H1 (cell line): ENCODE results near the gene SIGLEC14. TPM values are rescaled to one million over a fixed set of nuclear protein-coding genes. Genes with fewer than 3 reads are reported as not detected.

Experiments used
- CTCF ChIA-PET: fragments of 300-600 bp; sonication (Branson Sonifier 250); formaldehyde crosslinking; loops from one replicate; lab custom pipeline; 2021; ENCODE audit not compliant: partially characterized antibody; lab: Charles Lee
- POLR2A ChIA-PET: fragments of 300-600 bp; sonication (Branson Sonifier 250); formaldehyde crosslinking; loops from one replicate; lab custom pipeline; 2021; ENCODE audit warnings: inconsistent platforms; ENCODE audit not compliant: partially characterized antibody; lab: Charles Lee
- DNase-seq, 2 experiments: peaks; one replicate each; pipeline versions ENCODE4 v3.0.0 to v3.0.0-alpha.2; 2010 to 2022; ENCODE audit warnings: low spot score in 2 of 2, low read depth in 1 of 2, mixed read lengths in 1 of 2
- FAIRE-seq: peaks from 2 replicates; lab custom pipeline; 2011; peaks lifted over from hg19 to GRCh38; lab: Jason Lieb, UNC
- H2AFZ ChIP-seq: 2 replicates; pipeline ENCODE4 v1.8.1; 2012; ENCODE audit warnings: low read length, inconsistent platforms
- H2AK5ac ChIP-seq: 2 replicates; pipeline ENCODE4 v1.6.1; 2013; ENCODE audit warnings: low read depth, low read length
- H2BK120ac ChIP-seq: replicated peaks from 2 replicates; pipeline ENCODE3; 2013; ENCODE audit warnings: low read depth, low read length, inconsistent platforms
- H2BK12ac ChIP-seq: 2 replicates; pipeline ENCODE4 v1.6.1; 2013; ENCODE audit warnings: low read depth, low read length
- H2BK15ac ChIP-seq: 2 replicates; pipeline ENCODE4 v1.6.1; 2013; ENCODE audit warnings: low read length
- H2BK20ac ChIP-seq: 2 replicates; pipeline ENCODE4 v1.6.1; 2013; ENCODE audit warnings: low read length
- H2BK5ac ChIP-seq: 2 replicates; pipeline ENCODE4 v1.6.1; 2013; ENCODE audit warnings: low read depth, low read length
- H3K14ac ChIP-seq: 2 replicates; pipeline ENCODE4 v1.6.1; 2013; ENCODE audit warnings: inconsistent platforms; ENCODE audit not compliant: insufficient read length
- H3K18ac ChIP-seq: 2 replicates; pipeline ENCODE4 v1.6.1; 2013; ENCODE audit warnings: low read length; ENCODE audit errors: extremely low read depth
- H3K23ac ChIP-seq: 2 replicates; pipeline ENCODE4 v1.6.1; 2013; ENCODE audit warnings: inconsistent platforms; ENCODE audit not compliant: insufficient read length
- H3K23me2 ChIP-seq: 2 replicates; pipeline ENCODE4 v1.6.1; 2013; ENCODE audit warnings: low read depth, low read length
- H3K27ac ChIP-seq: 2 replicates; pipeline ENCODE4 v1.6.1; 2011; ENCODE audit warnings: low read depth, low read length, inconsistent platforms
- H3K27me3 ChIP-seq, 4 experiments: replicated peaks in 1 of 4; 1 replicate in 1 of 4; 2 replicates in 3 of 4; pipeline versions ENCODE4 v1.6.1 to v1.8.1; 2011 to 2013; ENCODE audit warnings: low read length in 3 of 4, mild to moderate bottlenecking in 3 of 4, inconsistent platforms in 2 of 4, mixed read lengths in 2 of 4, moderate library complexity in 1 of 4; ENCODE audit not compliant: control insufficient read depth in 3 of 4, insufficient read depth in 3 of 4; ENCODE audit errors: extremely low read depth in 1 of 4
- H3K36me3 ChIP-seq, 4 experiments: 2 replicates each; pipeline versions ENCODE4 v1.6.1 to v1.8.1; 2011 to 2013; ENCODE audit warnings: mild to moderate bottlenecking in 4 of 4, low read length in 3 of 4, moderate library complexity in 2 of 4, control low read depth in 1 of 4, inconsistent platforms in 1 of 4; ENCODE audit not compliant: insufficient read depth in 4 of 4, control insufficient read depth in 2 of 4
- H3K4ac ChIP-seq: replicated peaks from 2 replicates; pipeline ENCODE3; 2013; ENCODE audit warnings: low read length, low read depth, mixed read lengths, inconsistent platforms; ENCODE audit not compliant: insufficient read length
- H3K4me1 ChIP-seq, 4 experiments: replicated peaks in 1 of 4; 1 replicate in 1 of 4; 2 replicates in 3 of 4; pipeline versions ENCODE4 v1.6.1 to v1.8.1; 2011 to 2013; ENCODE audit warnings: low read length in 3 of 4, inconsistent platforms in 2 of 4, mixed read lengths in 1 of 4; ENCODE audit not compliant: insufficient read depth in 4 of 4, control insufficient read depth in 3 of 4
- H3K4me2 ChIP-seq, 2 experiments: 2 replicates each; pipeline versions ENCODE4 v1.6.1 to v1.8.1; 2011 to 2013; ENCODE audit warnings: low read depth in 2 of 2, low read length in 2 of 2, control low read depth in 1 of 2, inconsistent platforms in 1 of 2, mild to moderate bottlenecking in 1 of 2; ENCODE audit not compliant: insufficient read depth in 1 of 2
- H3K4me3 ChIP-seq, 4 experiments: fragments of 200-600, 300-600 bp in 1 of 4; sonication (generic), shearing (Covaris generic), sonication (Bioruptor Twin) in 1 of 4; 2 replicates each; pipeline versions ENCODE4 v1.5.1 to v1.8.1; 2011 to 2016; ENCODE audit warnings: low read length in 4 of 4, low read depth in 3 of 4, control low read depth in 2 of 4, inconsistent platforms in 2 of 4, mild to moderate bottlenecking in 2 of 4, mixed read lengths in 1 of 4, moderate library complexity in 1 of 4; ENCODE audit not compliant: insufficient read depth in 2 of 4; ENCODE audit errors: extremely low read depth in 1 of 4
- H3K56ac ChIP-seq: replicated peaks from 2 replicates; pipeline ENCODE3; 2013; ENCODE audit warnings: low read depth, mild to moderate bottlenecking, mixed read lengths, low read length, inconsistent platforms; ENCODE audit not compliant: insufficient read length
- H3K79me1 ChIP-seq: 2 replicates; pipeline ENCODE4 v1.6.1; 2013; ENCODE audit warnings: low read depth, low read length, control low read depth
- H3K79me2 ChIP-seq, 2 experiments: 2 replicates each; pipeline versions ENCODE4 v1.6.1 to v1.8.1; 2012 to 2013; ENCODE audit warnings: low read length in 2 of 2, mild to moderate bottlenecking in 2 of 2, inconsistent platforms in 1 of 2; ENCODE audit not compliant: insufficient read depth in 2 of 2, control insufficient read depth in 1 of 2
- H3K9ac ChIP-seq, 4 experiments: replicated peaks in 1 of 4; 1 replicate in 1 of 4; 2 replicates in 3 of 4; pipeline versions ENCODE4 v1.6.1 to v1.8.1; 2011 to 2013; ENCODE audit warnings: low read depth in 3 of 4, low read length in 3 of 4, control low read depth in 2 of 4, mild to moderate bottlenecking in 2 of 4, moderate library complexity in 2 of 4, inconsistent platforms in 1 of 4; ENCODE audit errors: extremely low read depth in 1 of 4
- H3K9me3 ChIP-seq, 2 experiments: 2 replicates each; pipeline versions ENCODE4 v1.6.1 to v1.8.1; 2012 to 2013; ENCODE audit warnings: mild to moderate bottlenecking in 2 of 2, moderate library complexity in 2 of 2, control low read depth in 1 of 2, inconsistent platforms in 1 of 2, low read depth in 1 of 2, low read length in 1 of 2, mixed read lengths in 1 of 2; ENCODE audit not compliant: insufficient read depth in 2 of 2
- H4K20me1 ChIP-seq, 2 experiments: replicated peaks in 1 of 2; 2 replicates each; pipeline versions ENCODE3 to v1.8.1; 2011 to 2013; ENCODE audit warnings: inconsistent platforms in 2 of 2, low read length in 2 of 2, mild to moderate bottlenecking in 1 of 2; ENCODE audit not compliant: insufficient read depth in 2 of 2, control insufficient read depth in 1 of 2
- H4K5ac ChIP-seq: 2 replicates; pipeline ENCODE4 v1.6.1; 2013; ENCODE audit warnings: low read length, low read depth, mixed read lengths, inconsistent platforms; ENCODE audit not compliant: insufficient read length
- H4K8ac ChIP-seq: 2 replicates; pipeline ENCODE4 v1.8.0; 2013; ENCODE audit warnings: mild to moderate bottlenecking, moderate library complexity, low read length, inconsistent platforms; ENCODE audit not compliant: insufficient read depth; ENCODE audit errors: extremely low read depth
- H4K91ac ChIP-seq: replicated peaks from 2 replicates; pipeline ENCODE3; 2013; ENCODE audit warnings: low read length, mixed read lengths, inconsistent platforms; ENCODE audit not compliant: insufficient read length
- CREB1 ChIP-seq: IDR thresholded peaks from 2 replicates; pipeline ENCODE4 v1.6.1; 2012; ENCODE audit warnings: inconsistent platforms
- EGR1 ChIP-seq: IDR thresholded peaks from 2 replicates; pipeline ENCODE4 v1.6.1; 2011; ENCODE audit warnings: low read depth, low read length, borderline replicate concordance
- GTF2F1 ChIP-seq: IDR thresholded peaks from 2 replicates; pipeline ENCODE4 v1.6.1; 2012; ENCODE audit warnings: low read depth, low read length, improper control_type of control experiment, borderline replicate concordance
- HDAC2 ChIP-seq, 2 experiments: fragments of 300-600 bp in 1 of 2; sonication (generic) in 1 of 2; IDR thresholded peaks; 2 replicates each; pipeline ENCODE4 v1.6.1; 2011 to 2012; ENCODE audit warnings: low read depth in 2 of 2, low read length in 2 of 2, mild to moderate bottlenecking in 2 of 2, moderate library complexity in 2 of 2, borderline replicate concordance in 1 of 2, inconsistent platforms in 1 of 2
- KDM4A ChIP-seq: IDR thresholded peaks from one replicate; pipeline ENCODE4 v1.7.1; 2012; ENCODE audit warnings: low read depth, mild to moderate bottlenecking, moderate library complexity, low read length, inconsistent platforms; ENCODE audit not compliant: severe bottlenecking
- SAP30 ChIP-seq: fragments of 300-600 bp; sonication (generic); IDR thresholded peaks from 2 replicates; pipeline ENCODE4 v1.7.1; 2012; ENCODE audit warnings: low read length, moderate library complexity, mild to moderate bottlenecking, inconsistent platforms; ENCODE audit not compliant: insufficient read depth, insufficient replicate concordance
- TAF7 ChIP-seq: optimal IDR thresholded peaks from 2 replicates; pipeline ENCODE3; 2011; ENCODE audit warnings: low read depth, mild to moderate bottlenecking, inconsistent platforms, low read length, moderate library complexity, borderline replicate concordance
- WGBS, 2 experiments: shearing (Covaris generic) in 1 of 2; methylation state at CpG; one replicate each; pipeline versions ENCODE4 v1.1.6 to v1.1.7; 2013 to 2015; ENCODE audit warnings: low lambda C conversion rate in 2 of 2, mixed read lengths in 2 of 2, inconsistent platforms in 1 of 2, low coverage in 1 of 2, missing lambda C conversion rate in 1 of 2; ENCODE audit not compliant: insufficient replicate concordance in 2 of 2, insufficient coverage in 1 of 2, insufficient read length in 1 of 2; ENCODE audit errors: extremely low coverage in 1 of 2, missing lambda C conversion rate in 1 of 2; 5-methylcytosine and 5-hydroxymethylcytosine counted together
- polyA plus RNA-seq, 7 experiments: library from polyadenylated mRNA; depleted of rRNA in 3 of 7; stranded (reverse) in 5 of 7; unstranded in 2 of 7; fragments of >200 nt in 5 of 7; fragments of 200-250 nt in 2 of 7; gene quantifications; 1 replicate in 5 of 7; 2 replicates in 1 of 7; 4 replicates in 1 of 7; pipeline versions ENCODE4 v1.2.1 to v1.2.3, GENCODE V29; 2011 to 2013; ENCODE audit warnings: missing spikeins in 2 of 7, mixed read lengths in 2 of 7
- total RNA-seq: library from RNA; stranded (reverse); fragmentation: NEBNext Ultra II Directional; extraction: Animal tissue kit (Norgen Biotek cat#: 25700); gene quantifications from 2 replicates; pipeline ENCODE4 v1.2.1, GENCODE V29; 2021
- TF ChIP-seq, protein P1 (sequence below): IDR thresholded peaks from 2 replicates; pipeline ENCODE4 v1.6.1; 2012; ENCODE audit warnings: inconsistent platforms

Gene SIGLEC14
- total and polyA plus RNA-seq, 2 of the 8 experiments (the other 6 are each of a cell fraction or from before 2014, with no cell fraction given): not detected

GRCh38 chr19:51688671-51689571 lies 42.3 kb upstream of the SIGLEC14 start:
- DNase-seq (peak in 1 of 2 experiments; percentile 80), FAIRE-seq (no peak)
- H2BK12ac ChIP-seq: peak overlapping the region; percentile 39; the same call in 1 of the 2 replicates
- H3K23ac ChIP-seq: no peak overlapping the region
- peak overlapping the region; percentile 75; the same call in 1 of the 2 replicates for H2BK15ac ChIP-seq
- no peak overlapping the region for H2AK5ac ChIP-seq
- no peak overlapping the region for H4K8ac ChIP-seq
- no peak overlapping the region for H3K4ac ChIP-seq
- POLR2A ChIA-PET: interaction anchor here (1.3 to 4.2 kb wide), 4 partner anchors 9 to 18 kb away, joined by 3 to 28 read pairs (median 8); no protein-coding TSS in a partner anchor
- H2BK20ac ChIP-seq: no peak overlapping the region
- H2AFZ ChIP-seq: peak overlapping the region; percentile 86
- H3K9ac ChIP-seq: no peak overlapping the region; a peak in 1 of 7 replicates
- H2BK120ac ChIP-seq: no peak overlapping the region
- H3K18ac ChIP-seq: peak overlapping the region; percentile 56; the same call in 1 of the 2 replicates
- H3K14ac ChIP-seq: no peak overlapping the region
- no peak overlapping the region for H3K56ac ChIP-seq
- 0% methylated on average over 9 of the region's 63 CpGs; no CpG with 5 or more reads in 1 of the 2 experiments for WGBS, 2 experiments
- H4K91ac ChIP-seq: peak overlapping the region; percentile 62
- no peak overlapping the region for H3K27ac ChIP-seq
- CTCF ChIA-PET: interaction anchor here (0.6 to 2.1 kb wide), 4 partner anchors 12 to 89 kb away, joined by 3 to 15 read pairs (median 4); no protein-coding TSS in a partner anchor
- H3K27me3 ChIP-seq: no peaks in the 10 kb centered on the region
- H3K4me3 ChIP-seq: peak overlapping the region; percentile 64 to 75 (median 66)
- H3K23me2 ChIP-seq: peaks cover 23% of the 10 kb centered on the region
- H3K36me3 ChIP-seq: no peaks in the 10 kb centered on the region
- no peaks in the 10 kb centered on the region for H4K20me1 ChIP-seq
- H3K79me1 ChIP-seq: peaks cover 9% of the 10 kb centered on the region
- peaks cover 6 to 10% of the 10 kb centered on the region in 2 experiments; a peak in 3 of 4 replicates for H3K9me3 ChIP-seq
- H3K79me2 ChIP-seq: peaks cover 0 to 12% of the 10 kb centered on the region in 2 experiments; a peak in 2 of 4 replicates
- peak overlapping the region; percentile 78 to 97 for H3K4me2 ChIP-seq
- peak overlapping the region; percentile 83; the same call in 1 of the 2 replicates for H2BK5ac ChIP-seq
- H3K4me1 ChIP-seq: peaks cover 0 to 18% (median 11%) of the 10 kb centered on the region in 4 experiments; a peak in 5 of 7 replicates
- peak overlapping the region; percentile 2 for H4K5ac ChIP-seq
- TF ChIP-seq, protein P1, sequence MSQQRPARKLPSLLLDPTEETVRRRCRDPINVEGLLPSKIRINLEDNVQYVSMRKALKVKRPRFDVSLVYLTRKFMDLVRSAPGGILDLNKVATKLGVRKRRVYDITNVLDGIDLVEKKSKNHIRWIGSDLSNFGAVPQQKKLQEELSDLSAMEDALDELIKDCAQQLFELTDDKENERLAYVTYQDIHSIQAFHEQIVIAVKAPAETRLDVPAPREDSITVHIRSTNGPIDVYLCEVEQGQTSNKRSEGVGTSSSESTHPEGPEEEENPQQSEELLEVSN: no peak
- TF ChIP-seq EGR1 (peak; percentile 77; the same call in 1 of the 2 replicates), GTF2F1 (no peak), SAP30 (peak; percentile 18), CREB1 (0 out of 2 replicates have a peak, but pooled peaks have one; percentile 7), HDAC2 (IDR thresholded peaks at IDR 0.05; ENCODE audit: borderline replicate concordance in 1 of 2, low read depth in 2 of 2, low read length in 2 of 2) (no peak; a peak in 1 of 4 replicates), TAF7 (no peak), KDM4A (peak; percentile 84)
